ENCODE results near the gene KPNA3.

GRCh38 chr13:49652355-49653305, 139.9 kb downstream of the KPNA3 start:
- no peak for TF ChIP-seq EZH2 (IDR thresholded peaks at IDR 0.05; ENCODE audit: borderline replicate concordance, insufficient read depth, low read length, poor library complexity, severe bottlenecking)
- TF ChIP-seq CTCF (IDR thresholded peaks at IDR 0.05; ENCODE audit: poor library complexity, severe bottlenecking) = peak; percentile 50
- TF ChIP-seq POLR2AphosphoS5 (IDR thresholded peaks at IDR 0.05) = no peak
